Mucosa of rectum (tissue), 2 donors: Measurements from ENCODE around the gene TMEM176A.

ENCODE experiments used
- H3K27ac ChIP-seq, 2 donors: one replicate each; pipeline ENCODE4 v1.7.0; 2013; ENCODE audit warnings: inconsistent platforms in 2 of 2, low read depth in 2 of 2, low read length in 2 of 2
- H3K27me3 ChIP-seq, 2 donors: one replicate each; pipeline ENCODE4 v1.7.0; 2013; ENCODE audit warnings: low read length in 2 of 2; ENCODE audit not compliant: control insufficient read depth in 2 of 2, insufficient read depth in 2 of 2
- H3K36me3 ChIP-seq, 2 donors: one replicate each; pipeline ENCODE4 v1.7.0; 2013; ENCODE audit warnings: low read length in 2 of 2; ENCODE audit not compliant: control insufficient read depth in 2 of 2, insufficient read depth in 2 of 2
- H3K4me1 ChIP-seq, 2 donors: one replicate each; pipeline ENCODE4 v1.7.0; 2013; ENCODE audit warnings: low read length in 2 of 2, mild to moderate bottlenecking in 1 of 2; ENCODE audit not compliant: control insufficient read depth in 2 of 2, insufficient read depth in 2 of 2
- H3K4me3 ChIP-seq, 2 donors: one replicate each; pipeline ENCODE4 v1.7.0; 2013; ENCODE audit warnings: low read length in 2 of 2
- H3K9ac ChIP-seq, 2 donors: one replicate each; pipeline ENCODE4 v1.7.0; 2013; ENCODE audit warnings: low read length in 2 of 2, low read depth in 1 of 2, mild to moderate bottlenecking in 1 of 2
- H3K9me3 ChIP-seq, 2 donors: one replicate each; pipeline ENCODE4 v1.7.0; 2013; ENCODE audit warnings: low read length in 2 of 2; ENCODE audit not compliant: control insufficient read depth in 2 of 2
- donor health status: healthy.
- donor health status: Normal muscosa, but diverticular disease.

TMEM176A gene

GRCh38 chr7:150846291-150847115 lies 45.9 kb downstream of the TMEM176A start:
- Histone ChIP-seq H3K36me3 (no peaks in the 10 kb centered on the region), H3K27ac (no peak overlapping the region), H3K9ac (no peak overlapping the region), H3K27me3 (no peaks in the 10 kb centered on the region), H3K4me1 (peaks cover 0 to 2% of the 10 kb centered on the region in 2 donors), H3K9me3 (no peaks in the 10 kb centered on the region), H3K4me3 (no peak overlapping the region)

GRCh38 chr7:150847536-150847935 lies 47.0 kb downstream of the TMEM176A start:
- H3K9ac ChIP-seq = no peak overlapping the region
- H3K27me3 ChIP-seq = no peaks in the 10 kb centered on the region
- no peak overlapping the region for H3K27ac ChIP-seq
- peaks cover 4 to 7% of the 10 kb centered on the region in 2 donors for H3K4me1 ChIP-seq
- no peak overlapping the region for H3K4me3 ChIP-seq
- H3K9me3 ChIP-seq = no peaks in the 10 kb centered on the region
- no peaks in the 10 kb centered on the region for H3K36me3 ChIP-seq

- Histone ChIP-seq H3K9me3 (no peaks in the 10 kb centered on the region), H3K36me3 (no peaks in the 10 kb centered on the region), H3K4me3 (no peak overlapping the region), H3K9ac (no peak overlapping the region), H3K27ac (no peak overlapping the region), H3K4me1 (peaks cover 4 to 7% of the 10 kb centered on the region in 2 donors), H3K27me3 (no peaks in the 10 kb centered on the region)
Measured at GRCh38 chr7:150848111-150848510, 47.5 kb downstream of the TMEM176A start.

- Histone ChIP-seq H3K9ac (no peak overlapping the region), H3K27me3 (no peaks in the 10 kb centered on the region), H3K36me3 (no peaks in the 10 kb centered on the region), H3K4me1 (peaks cover 4 to 7% of the 10 kb centered on the region in 2 donors), H3K9me3 (no peaks in the 10 kb centered on the region), H3K27ac (no peak overlapping the region), H3K4me3 (no peak overlapping the region)
Measured at GRCh38 chr7:150848561-150849115, 48.1 kb downstream of the TMEM176A start.

- Histone ChIP-seq H3K27ac (no peak overlapping the region), H3K9ac (no peak overlapping the region), H3K27me3 (no peaks in the 10 kb centered on the region), H3K4me3 (no peak overlapping the region), H3K9me3 (no peaks in the 10 kb centered on the region), H3K4me1 (peaks cover 7 to 8% of the 10 kb centered on the region in 2 donors), H3K36me3 (no peaks in the 10 kb centered on the region)
Measured at GRCh38 chr7:150849204-150849775, 48.7 kb downstream of the TMEM176A start.

GRCh38 chr7:150850273-150850672 lies 49.7 kb downstream of the TMEM176A start:
- no peak overlapping the region for H3K27ac ChIP-seq
- H3K9me3 ChIP-seq = no peaks in the 10 kb centered on the region
- no peaks in the 10 kb centered on the region for H3K27me3 ChIP-seq
- no peaks in the 10 kb centered on the region for H3K36me3 ChIP-seq
- peaks cover 5 to 8% of the 10 kb centered on the region in 2 donors for H3K4me1 ChIP-seq
- H3K9ac ChIP-seq = no peak overlapping the region
- no peak overlapping the region for H3K4me3 ChIP-seq

GRCh38 chr7:150851492-150852370 lies 51.2 kb downstream of the TMEM176A start:
- Histone ChIP-seq H3K27ac (peak overlapping the region; percentile 81 to 86), H3K9me3 (no peaks in the 10 kb centered on the region), H3K4me1 (peaks cover 5 to 8% of the 10 kb centered on the region in 2 donors), H3K4me3 (peak overlapping the region; percentile 75 to 84), H3K9ac (peak overlapping the region; percentile 20 to 77), H3K27me3 (no peaks in the 10 kb centered on the region), H3K36me3 (no peaks in the 10 kb centered on the region)

- H3K4me3 ChIP-seq = peak within 1 kb of the TSS; percentile 75 to 84
Measured at GRCh38 chr7:150852371-150852905, 51.9 kb downstream of the TMEM176A start, which contains the start of gene AOC1. TSS of gene AOC1 (plus strand) at chr7:150852517. CDS start at chr7:150856471, 3,954 bp downstream.

GRCh38 chr7:150854066-150855000 lies 53.8 kb downstream of the TMEM176A start:
- no peak overlapping the region for H3K27ac ChIP-seq
- H3K9ac ChIP-seq = no peak overlapping the region
- no peaks in the 10 kb centered on the region for H3K27me3 ChIP-seq
- H3K4me1 ChIP-seq = peaks cover 5 to 8% of the 10 kb centered on the region in 2 donors
- H3K36me3 ChIP-seq = peaks cover 11 to 14% of the 10 kb centered on the region in 2 donors
- no peaks in the 10 kb centered on the region for H3K9me3 ChIP-seq
- no peak overlapping the region for H3K4me3 ChIP-seq

More at GRCh38 chr7:150852371-150852905, 51.9 kb downstream of the TMEM176A start, which contains the start of gene AOC1:
- Histone ChIP-seq H3K9ac (peak within 1 kb of the TSS; percentile 74 to 77), H3K27me3 (no peaks in the 10 kb centered on the region), H3K27ac (peak within 1 kb of the TSS; percentile 81 to 86), H3K4me1 (peaks cover 5 to 8% of the 10 kb centered on the region in 2 donors), H3K9me3 (no peaks in the 10 kb centered on the region), H3K36me3 (no peaks in the 10 kb centered on the region)
